Heart left ventricle (tissue), 13 donors: Measurements from ENCODE around the gene C2CD2L.

Source experiments
- CTCF ChIP-seq, 12 donors: fragments of 200-600 bp; sonication (generic) in 4 of 12; IDR thresholded peaks; one replicate each; pipeline versions ENCODE4 v1.5.0 to v1.8.0; 2018 to 2022; ENCODE audit warnings: antibody characterized with exemption in 12 of 12, mild to moderate bottlenecking in 5 of 12
- POLR2A ChIP-seq, 2 donors: fragments of 450-650 bp; IDR thresholded peaks; one replicate each; pipeline ENCODE4 v1.6.1; 2017; ENCODE audit warnings: antibody characterized with exemption in 2 of 2, mild to moderate bottlenecking in 2 of 2, moderate library complexity in 2 of 2
- donor health status: ischemic (EF 13 %, LVEDD 7.1; RV severe dilation, severe dysfunction).
- donor health status: DM: no; HTN: yes; CAD: no.
- donor health status: DM: no; HTN: no; CAD: no.
- donor health status: ischemic (EF 25% LVEDD 6.9; RV normal size, moderate dysfunction).
- donor health status: ischemic (EF 25% LVEDD 5.7; RV mildly dilated, moderate dysfunction).
- donor health status: ischemic (EF 35%, LVEDD 5.7; RV mildly dilated, moderate dysfunction).
- donor health status: nonischemic (EF 11% LVEDD 7.7; RV severe dilation, severe dysfunction).
- donor health status: DM: yes; HTN: yes; CAD: no.
- donor health status: PGD.
- donor health status: ischemic (EF 29% LVEDD 5.4; RV normal size, mild dysfunction).
- donor health status: nonischemic (EF 23%, LVEDD 6.1; RV moderate dilation, normal function).

- no peak for TF ChIP-seq CTCF (IDR thresholded peaks at IDR 0.05)
- TF ChIP-seq POLR2A (IDR thresholded peaks at IDR 0.05) = no peak
Measured at GRCh38 chr11:119078675-119079420, 28.3 kb upstream of the C2CD2L start.
